Loucy (cell line): ENCODE data around the gene ZNF669.

Experiments used
- H2AFZ ChIP-seq: fragments of 200-600 bp; sonication (generic); 2 replicates; pipeline ENCODE4 v1.6.0; 2016; ENCODE audit warnings: antibody characterized with exemption, mild to moderate bottlenecking, low read length, moderate library complexity
- H3F3A ChIP-seq: fragments of 200-600 bp; 2 replicates; pipeline ENCODE4 v1.6.0; 2016; ENCODE audit warnings: antibody characterized with exemption, low read depth, mild to moderate bottlenecking
- H3K27me3 ChIP-seq: fragments of 200-600 bp; sonication (generic); 2 replicates; pipeline ENCODE4 v1.6.1; 2014; ENCODE audit warnings: low read length, mild to moderate bottlenecking; ENCODE audit not compliant: insufficient read depth, poor library complexity, severe bottlenecking
- H3K36me3 ChIP-seq: fragments of 200-600 bp; sonication (generic); 2 replicates; pipeline ENCODE4 v1.6.1; 2016; ENCODE audit warnings: low read length; ENCODE audit not compliant: insufficient read depth
- H3K4me1 ChIP-seq: fragments of 200-600 bp; sonication (generic); 2 replicates; pipeline ENCODE4 v1.5.1; 2014; ENCODE audit warnings: low read length, mild to moderate bottlenecking; ENCODE audit not compliant: insufficient read depth, poor library complexity, severe bottlenecking
- H3K4me2 ChIP-seq: fragments of 200-600 bp; sonication (generic); 2 replicates; pipeline ENCODE4 v1.6.0; 2014; ENCODE audit warnings: antibody characterized with exemption, low read length, low read depth, mild to moderate bottlenecking; ENCODE audit not compliant: poor library complexity, severe bottlenecking
- H3K4me3 ChIP-seq: fragments of 200-600 bp; sonication (generic); 2 replicates; pipeline ENCODE4 v1.5.1; 2014; ENCODE audit warnings: low read length, mild to moderate bottlenecking, mixed read lengths; ENCODE audit not compliant: poor library complexity, severe bottlenecking
- H3K79me2 ChIP-seq: fragments of 200-600 bp; sonication (generic); 2 replicates; pipeline ENCODE4 v1.6.1; 2014; ENCODE audit warnings: low read length; ENCODE audit not compliant: insufficient read depth
- H3K9ac ChIP-seq: fragments of 200-600 bp; sonication (generic); 2 replicates; pipeline ENCODE4 v1.6.0; 2014; ENCODE audit warnings: mild to moderate bottlenecking, low read depth, low read length, moderate library complexity; ENCODE audit not compliant: poor library complexity, severe bottlenecking
- H3K9me2 ChIP-seq: fragments of 200-600 bp; sonication (generic); replicated peaks from 2 replicates; pipeline ENCODE4 v1.6.1; 2016; ENCODE audit warnings: low read depth, low read length, mixed read lengths
- H3K9me3 ChIP-seq: fragments of 200-600 bp; sonication (generic); 2 replicates; pipeline ENCODE4 v1.6.1; 2014; ENCODE audit warnings: mild to moderate bottlenecking, antibody characterized with exemption, low read length, low read depth; ENCODE audit not compliant: insufficient read depth
- H4K20me1 ChIP-seq: fragments of 200-600 bp; sonication (generic); 2 replicates; pipeline ENCODE4 v1.6.0; 2014; ENCODE audit warnings: antibody characterized with exemption, low read length, mild to moderate bottlenecking; ENCODE audit not compliant: insufficient read depth, poor library complexity, severe bottlenecking
- EZH2phosphoT487 ChIP-seq: fragments of 200-600 bp; IDR thresholded peaks from 2 replicates; pipeline ENCODE4 v1.6.1; 2018; ENCODE audit warnings: antibody characterized with exemption, mild to moderate bottlenecking, moderate library complexity, borderline replicate concordance
- TF ChIP-seq, protein P1 (sequence below): fragments of 200-600 bp; sonication (generic); conservative IDR thresholded peaks from 2 replicates; pipeline ENCODE4 v1.5.1; 2014; ENCODE audit warnings: mild to moderate bottlenecking, antibody characterized with exemption, low read length

ZNF669 gene

DNA sequence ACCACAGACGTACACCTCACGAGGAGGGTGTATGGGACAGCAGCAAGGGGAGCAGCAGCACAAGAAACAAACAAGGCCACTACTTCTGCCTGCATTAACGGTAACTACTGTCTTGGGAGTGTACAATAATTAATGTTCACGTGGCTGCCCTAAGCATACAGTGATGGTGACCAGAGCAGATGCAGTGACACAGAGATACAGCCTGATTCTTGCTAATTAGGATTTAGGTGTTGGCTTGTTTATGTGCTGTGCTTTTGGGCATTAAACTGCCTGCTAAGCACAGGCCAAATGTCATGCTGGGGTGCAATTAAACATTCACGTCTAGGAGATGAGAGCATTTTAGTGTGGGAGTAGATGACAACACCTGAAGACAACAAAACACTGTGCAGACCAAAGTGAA is 7.2 kb downstream of the ZNF669 start:
- peaks cover 27% of the 10 kb centered on the region for H3K9me3 ChIP-seq
- peaks cover 9% of the 10 kb centered on the region for H3K27me3 ChIP-seq
- H3K4me3 ChIP-seq = no peak overlapping the region
- no peak overlapping the region for H3K4me2 ChIP-seq
- TF ChIP-seq, protein P1, sequence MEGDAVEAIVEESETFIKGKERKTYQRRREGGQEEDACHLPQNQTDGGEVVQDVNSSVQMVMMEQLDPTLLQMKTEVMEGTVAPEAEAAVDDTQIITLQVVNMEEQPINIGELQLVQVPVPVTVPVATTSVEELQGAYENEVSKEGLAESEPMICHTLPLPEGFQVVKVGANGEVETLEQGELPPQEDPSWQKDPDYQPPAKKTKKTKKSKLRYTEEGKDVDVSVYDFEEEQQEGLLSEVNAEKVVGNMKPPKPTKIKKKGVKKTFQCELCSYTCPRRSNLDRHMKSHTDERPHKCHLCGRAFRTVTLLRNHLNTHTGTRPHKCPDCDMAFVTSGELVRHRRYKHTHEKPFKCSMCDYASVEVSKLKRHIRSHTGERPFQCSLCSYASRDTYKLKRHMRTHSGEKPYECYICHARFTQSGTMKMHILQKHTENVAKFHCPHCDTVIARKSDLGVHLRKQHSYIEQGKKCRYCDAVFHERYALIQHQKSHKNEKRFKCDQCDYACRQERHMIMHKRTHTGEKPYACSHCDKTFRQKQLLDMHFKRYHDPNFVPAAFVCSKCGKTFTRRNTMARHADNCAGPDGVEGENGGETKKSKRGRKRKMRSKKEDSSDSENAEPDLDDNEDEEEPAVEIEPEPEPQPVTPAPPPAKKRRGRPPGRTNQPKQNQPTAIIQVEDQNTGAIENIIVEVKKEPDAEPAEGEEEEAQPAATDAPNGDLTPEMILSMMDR = no peak
- no peak for TF ChIP-seq EZH2phosphoT487
- H3F3A ChIP-seq = no peaks in the 10 kb centered on the region
- H2AFZ ChIP-seq = no peak overlapping the region
- H3K9ac ChIP-seq = no peak overlapping the region
- H3K9me2 ChIP-seq = no peaks in the 10 kb centered on the region
- no peaks in the 10 kb centered on the region for H4K20me1 ChIP-seq
- H3K36me3 ChIP-seq = peaks cover 30% of the 10 kb centered on the region
- H3K79me2 ChIP-seq = peaks cover 17% of the 10 kb centered on the region
- H3K4me1 ChIP-seq = no peaks in the 10 kb centered on the region

DNA sequence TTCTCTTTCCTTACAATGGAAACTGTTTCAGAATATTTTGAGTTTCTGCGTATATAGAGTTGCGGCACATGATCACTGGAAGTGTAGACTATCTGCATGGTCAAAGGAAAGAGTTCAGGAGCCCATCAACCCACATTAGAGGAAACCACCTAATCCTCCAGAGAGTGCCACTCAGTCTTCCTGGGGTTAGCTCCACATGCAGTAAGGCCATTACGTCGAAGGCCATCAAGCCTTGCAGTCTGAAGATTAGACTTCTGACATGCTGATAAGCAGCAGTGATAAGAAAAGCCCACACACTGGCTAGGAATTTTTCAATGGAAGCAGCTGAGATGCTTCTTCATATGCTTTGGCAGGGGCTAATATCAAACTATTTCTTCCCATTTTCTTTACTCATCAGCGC is 7.6 kb downstream of the ZNF669 start:
- peaks cover 23% of the 10 kb centered on the region for H3K9me3 ChIP-seq
- no peak overlapping the region for H2AFZ ChIP-seq
- H3K27me3 ChIP-seq = peaks cover 9% of the 10 kb centered on the region
- no peaks in the 10 kb centered on the region for H4K20me1 ChIP-seq
- no peak overlapping the region for H3K4me3 ChIP-seq
- H3K4me1 ChIP-seq = no peaks in the 10 kb centered on the region
- no peaks in the 10 kb centered on the region for H3F3A ChIP-seq
- peaks cover 25% of the 10 kb centered on the region for H3K36me3 ChIP-seq
- H3K79me2 ChIP-seq = peaks cover 12% of the 10 kb centered on the region; the same call in 1 of the 2 replicates
- TF ChIP-seq, protein P1 = no peak
- TF ChIP-seq EZH2phosphoT487 = no peak
- H3K9me2 ChIP-seq = no peaks in the 10 kb centered on the region
- H3K9ac ChIP-seq = no peak overlapping the region
- H3K4me2 ChIP-seq = no peak overlapping the region

DNA sequence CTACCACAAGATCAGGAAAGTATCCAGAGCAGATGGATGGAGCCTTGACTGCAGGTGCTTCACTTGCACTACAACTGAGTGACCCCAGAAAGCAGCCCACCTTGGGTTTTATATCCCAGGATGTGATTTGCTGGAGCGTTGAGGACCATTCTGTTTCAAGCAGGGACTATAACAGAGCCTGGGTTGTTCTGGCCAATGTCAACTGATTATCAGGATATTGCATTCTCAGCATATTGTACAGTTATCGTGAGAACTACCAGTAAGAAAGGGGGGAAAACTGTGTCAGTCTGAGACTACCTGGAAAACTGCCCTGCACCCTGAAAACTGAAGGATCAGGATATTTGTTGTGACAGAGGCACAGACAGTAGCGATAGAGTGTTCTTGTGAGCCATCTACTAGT is 8.0 kb downstream of the ZNF669 start:
- H2AFZ ChIP-seq = no peak overlapping the region
- no peaks in the 10 kb centered on the region for H4K20me1 ChIP-seq
- H3K36me3 ChIP-seq = peaks cover 21% of the 10 kb centered on the region
- H3K9me2 ChIP-seq = no peaks in the 10 kb centered on the region
- H3K4me3 ChIP-seq = no peak overlapping the region
- no peaks in the 10 kb centered on the region for H3K4me1 ChIP-seq
- H3K9ac ChIP-seq = no peak overlapping the region
- peaks cover 19% of the 10 kb centered on the region for H3K9me3 ChIP-seq
- H3K79me2 ChIP-seq = peaks cover 9% of the 10 kb centered on the region; the same call in 1 of the 2 replicates
- no peak overlapping the region for H3K4me2 ChIP-seq
- no peaks in the 10 kb centered on the region for H3F3A ChIP-seq
- TF ChIP-seq EZH2phosphoT487 = no peak
- TF ChIP-seq, protein P1 = no peak
- H3K27me3 ChIP-seq = peaks cover 9% of the 10 kb centered on the region
